ENCODE measurements around the gene ZNF638.

ZNF638 gene

GRCh38 chr2:71336802-71337201 is 5.2 kb downstream of the ZNF638 start:
- DNase-seq: no peak
- H3K4me3 ChIP-seq (ENCODE audit: low read depth, low read length): no peak overlapping the region

GRCh38 chr2:71337776-71338175 is 6.2 kb downstream of the ZNF638 start:
- Histone ChIP-seq H3K9me3 (ENCODE audit: severe bottlenecking) (no peaks in the 10 kb centered on the region), H3K4me3 (ENCODE audit: low read depth, low read length) (no peak overlapping the region), H3K36me3 (peaks cover 56% of the 10 kb centered on the region), H3K27me3 (ENCODE audit: insufficient read depth, low read depth, severe bottlenecking) (no peaks in the 10 kb centered on the region), H3K27ac (no peak overlapping the region)
- DNase-seq: no peak
- TF ChIP-seq CTCF (IDR thresholded peaks at IDR 0.05; ENCODE audit: low read depth, low read length): no peak

More at GRCh38 chr2:71336802-71337201, 5.2 kb downstream of the ZNF638 start:
- no peaks in the 10 kb centered on the region for H3K27me3 ChIP-seq (ENCODE audit: insufficient read depth, low read depth, severe bottlenecking)
- no peak for TF ChIP-seq CTCF (IDR thresholded peaks at IDR 0.05; ENCODE audit: low read depth, low read length)
- H3K27ac ChIP-seq: no peak overlapping the region
- no peaks in the 10 kb centered on the region for H3K9me3 ChIP-seq (ENCODE audit: severe bottlenecking)
- peaks cover 56% of the 10 kb centered on the region for H3K36me3 ChIP-seq

- Histone ChIP-seq H3K9me3 (ENCODE audit: severe bottlenecking) (no peaks in the 10 kb centered on the region), H3K4me3 (ENCODE audit: low read depth, low read length) (no peak overlapping the region), H3K27me3 (ENCODE audit: insufficient read depth, low read depth, severe bottlenecking) (no peaks in the 10 kb centered on the region), H3K36me3 (peaks cover 47% of the 10 kb centered on the region), H3K27ac (no peak overlapping the region)
- TF ChIP-seq CTCF (IDR thresholded peaks at IDR 0.05; ENCODE audit: low read depth, low read length): no peak
- no peak for DNase-seq
Observed at GRCh38 chr2:71339685-71340084, 8.1 kb downstream of the ZNF638 start.

GRCh38 chr2:71340176-71340575 is 8.6 kb downstream of the ZNF638 start:
- no peaks in the 10 kb centered on the region for H3K9me3 ChIP-seq (ENCODE audit: severe bottlenecking)
- DNase-seq: no peak
- no peak for TF ChIP-seq CTCF (IDR thresholded peaks at IDR 0.05; ENCODE audit: low read depth, low read length)
- H3K36me3 ChIP-seq: peaks cover 48% of the 10 kb centered on the region
- no peaks in the 10 kb centered on the region for H3K27me3 ChIP-seq (ENCODE audit: insufficient read depth, low read depth, severe bottlenecking)
- no peak overlapping the region for H3K27ac ChIP-seq
- H3K4me3 ChIP-seq (ENCODE audit: low read depth, low read length): no peak overlapping the region

GRCh38 chr2:71341645-71342044 is 10.1 kb downstream of the ZNF638 start:
- DNase-seq: no peak
- peaks cover 39% of the 10 kb centered on the region for H3K36me3 ChIP-seq
- H3K9me3 ChIP-seq (ENCODE audit: severe bottlenecking): no peaks in the 10 kb centered on the region
- no peak overlapping the region for H3K4me3 ChIP-seq (ENCODE audit: low read depth, low read length)
- TF ChIP-seq CTCF (IDR thresholded peaks at IDR 0.05; ENCODE audit: low read depth, low read length): no peak
- H3K27ac ChIP-seq: no peak overlapping the region
- no peaks in the 10 kb centered on the region for H3K27me3 ChIP-seq (ENCODE audit: insufficient read depth, low read depth, severe bottlenecking)

GRCh38 chr2:71346065-71346464 is 14.5 kb downstream of the ZNF638 start:
- no peak for TF ChIP-seq CTCF (IDR thresholded peaks at IDR 0.05; ENCODE audit: low read depth, low read length)
- Histone ChIP-seq H3K9me3 (ENCODE audit: severe bottlenecking) (no peaks in the 10 kb centered on the region), H3K4me3 (ENCODE audit: low read depth, low read length) (no peak overlapping the region), H3K36me3 (peaks cover 52% of the 10 kb centered on the region), H3K27me3 (ENCODE audit: insufficient read depth, low read depth, severe bottlenecking) (no peaks in the 10 kb centered on the region), H3K27ac (no peak overlapping the region)
- DNase-seq: no peak

Data from WERI-Rb-1 (cell line).